T-helper 2 cell treated with Interferon-gamma antibody and Interleukin-4, amounts not matched to agents 100 ng/mL and 5 ng/mL, for 36 hours (primary cell): ENCODE data around the gene DGKG. TPM values are rescaled to one million over a fixed set of nuclear protein-coding genes. Genes with fewer than 3 reads are reported as not detected.

ENCODE experiments used
- intact Hi-C: fragments of 100-400 bp; cut with micrococcal nuclease; formaldehyde crosslinking; loops from one replicate; pipeline ENCODE4 v1.15.1; 2023
- total RNA-seq: library from RNA; stranded (reverse); gene quantifications from 2 replicates; pipeline ENCODE4 v1.2.3, GENCODE V29; 2022

DGKG gene
- total RNA-seq, 1 donor from 2014 or later = not detected

DNA sequence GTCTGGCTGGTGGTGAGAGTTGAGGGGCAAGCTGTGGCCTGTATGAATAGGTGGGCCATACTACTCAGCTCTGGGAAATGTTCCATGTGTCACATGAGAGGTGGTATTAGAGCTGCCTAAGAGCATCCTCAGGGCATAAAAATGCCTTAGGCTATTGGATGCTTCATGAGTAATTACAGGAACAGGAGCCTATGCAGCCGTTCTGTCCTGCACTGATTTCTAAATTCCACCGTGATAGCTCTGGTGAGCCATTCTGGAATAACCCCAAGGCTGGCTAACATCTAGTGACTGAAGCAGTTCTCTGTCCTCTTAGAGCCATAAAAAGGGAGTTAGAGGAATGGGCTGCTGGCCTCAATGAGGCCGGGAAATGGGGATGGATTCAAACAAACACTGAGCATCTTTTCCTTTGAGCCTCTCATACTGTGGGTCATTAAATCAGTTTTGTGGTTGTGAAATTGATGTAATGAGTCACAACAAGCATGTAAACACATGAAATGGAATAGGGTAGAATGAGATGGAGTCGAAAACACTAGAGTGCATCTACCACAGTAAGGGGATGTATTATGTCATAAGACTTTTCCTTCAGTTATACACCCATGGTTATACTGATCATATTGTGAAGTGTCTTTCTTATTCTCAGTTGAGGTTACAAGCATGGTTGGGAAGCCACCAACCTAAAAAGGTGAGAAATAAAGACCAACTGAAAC is 41.0 kb downstream of the DGKG start:
- intact Hi-C loops = no loop called here

GRCh38 chr3:186319945-186320344 is 42.1 kb downstream of the DGKG start:
- intact Hi-C loops = no loop called here

DNA sequence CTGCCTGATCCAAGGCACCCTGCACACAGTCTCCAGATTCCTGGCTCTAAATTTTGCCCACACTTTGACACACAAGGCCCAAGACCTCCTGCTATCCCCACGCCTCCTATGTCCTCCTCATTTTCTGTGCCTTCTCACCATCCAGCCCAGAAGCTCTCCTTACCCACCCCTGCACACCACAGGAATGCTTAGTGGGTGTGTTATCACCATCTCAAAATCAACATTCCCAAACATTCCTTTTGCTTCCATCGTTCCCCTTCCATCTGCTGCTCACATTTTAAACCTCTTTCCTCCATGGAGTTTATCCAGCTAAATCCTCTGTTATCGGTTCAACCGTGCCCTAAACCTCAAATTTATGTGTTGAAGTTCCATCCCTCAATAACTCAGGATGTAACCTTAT is 43.9 kb downstream of the DGKG start:
- intact Hi-C loops = no loop called here

GRCh38 chr3:186317478-186317877 is 44.6 kb downstream of the DGKG start:
- intact Hi-C loops = no loop called here

DNA sequence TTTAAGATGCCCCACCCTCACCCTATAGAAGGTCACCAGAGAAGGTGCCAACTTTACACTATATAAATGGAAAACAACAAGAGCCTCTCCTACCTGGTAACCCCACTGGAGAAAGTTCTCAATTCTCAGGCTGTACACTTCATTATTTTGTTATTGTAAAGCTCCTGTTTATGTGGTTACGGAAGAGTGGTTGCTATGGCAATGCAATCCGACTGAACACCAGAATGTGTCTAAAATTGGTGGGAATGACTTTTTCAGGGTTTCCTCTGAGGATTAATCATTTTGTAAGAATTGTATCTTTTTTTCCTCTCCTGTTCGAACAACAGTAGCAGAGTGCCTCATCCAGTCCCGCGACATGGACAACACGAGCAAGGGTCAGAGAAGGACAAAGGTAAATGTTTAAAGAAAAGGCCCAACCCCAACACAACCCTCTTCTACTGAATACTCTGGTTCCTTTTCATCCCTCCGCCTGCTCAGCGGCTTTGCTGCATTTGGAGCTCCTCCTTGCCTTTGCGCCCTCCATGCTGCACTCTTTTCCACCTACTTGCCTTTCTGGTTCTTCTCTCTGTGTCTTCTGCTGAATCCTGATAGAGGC is 45.3 kb downstream of the DGKG start:
- intact Hi-C loops = no loop called here

GRCh38 chr3:186315581-186316354 is 46.3 kb downstream of the DGKG start:
- intact Hi-C loops = no loop called here

GRCh38 chr3:186314896-186315295 is 47.1 kb downstream of the DGKG start:
- intact Hi-C loops = no loop called here

- intact Hi-C loops = no loop called here
Observed at GRCh38 chr3:186311441-186311840, 50.6 kb downstream of the DGKG start.

DNA sequence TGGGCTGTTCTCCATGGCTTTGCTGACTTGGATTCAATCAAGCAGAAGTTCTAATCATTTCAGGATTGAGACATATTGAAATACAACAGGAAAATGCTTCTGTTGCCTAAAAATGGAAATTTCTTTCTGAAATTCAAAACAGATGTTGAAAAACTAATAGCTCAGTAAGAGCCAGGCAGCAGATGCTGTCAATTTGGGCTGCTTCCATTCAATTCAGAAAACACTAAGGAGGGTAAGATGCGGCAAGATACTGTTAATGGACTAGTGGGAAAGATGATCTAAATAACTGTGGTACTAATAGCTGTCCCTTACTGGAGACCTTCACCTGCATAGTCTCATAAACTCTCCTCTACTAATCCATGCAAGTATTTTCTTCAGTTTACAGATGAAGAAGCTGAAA is 53.5 kb downstream of the DGKG start:
- intact Hi-C loops = no loop called here

- intact Hi-C loops = no loop called here
Observed at GRCh38 chr3:186307594-186308221, 54.3 kb downstream of the DGKG start.

- intact Hi-C loops = no loop called here
Observed at GRCh38 chr3:186305286-186305685, 56.7 kb downstream of the DGKG start.

GRCh38 chr3:186303965-186304364 is 58.1 kb downstream of the DGKG start:
- intact Hi-C loops = no loop called here

GRCh38 chr3:186299327-186299726 is 62.7 kb downstream of the DGKG start:
- intact Hi-C loops = no loop called here

DNA sequence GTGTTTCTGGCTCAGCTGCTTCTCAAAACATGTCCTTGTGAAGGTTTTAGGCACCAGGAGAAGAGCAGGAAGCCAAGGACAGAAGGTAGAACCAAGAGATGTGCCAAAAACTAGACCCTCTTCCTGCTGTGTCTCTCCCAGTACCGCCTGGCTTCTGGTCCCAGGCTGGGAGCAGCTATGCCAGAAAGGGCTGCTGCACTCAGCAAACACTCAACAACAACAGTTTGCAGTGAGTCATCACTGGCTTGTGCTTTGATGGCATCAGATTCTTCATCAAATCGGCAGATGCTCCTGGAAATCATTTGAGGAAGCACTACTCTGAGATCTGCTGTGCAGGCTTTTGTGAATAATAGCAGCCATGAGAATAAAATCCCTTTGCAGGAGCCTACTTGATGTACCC is 63.2 kb downstream of the DGKG start:
- intact Hi-C loops = no loop called here

- intact Hi-C loops = no loop called here
Observed at GRCh38 chr3:186290796-186291195, 71.2 kb downstream of the DGKG start.

DNA sequence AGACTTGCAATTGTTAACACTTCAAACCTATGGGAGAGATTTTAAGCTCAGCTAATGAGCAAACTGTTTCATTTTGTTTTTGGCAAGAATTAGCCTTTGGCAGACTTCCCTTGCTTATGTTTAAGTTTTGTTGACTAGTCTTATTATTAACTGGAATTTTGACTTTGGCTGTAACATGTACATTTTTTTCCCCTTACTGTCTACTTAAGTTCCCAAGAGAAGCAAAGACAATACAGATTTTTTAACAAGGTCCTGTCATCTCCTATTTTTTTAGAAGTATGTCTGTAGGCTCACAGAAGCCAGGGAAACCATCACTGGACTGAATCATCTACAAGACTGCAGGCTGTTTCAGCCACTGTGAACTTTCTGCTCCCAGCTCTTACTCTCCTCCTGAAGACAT is 74.3 kb downstream of the DGKG start:
- intact Hi-C loops = no loop called here

DNA sequence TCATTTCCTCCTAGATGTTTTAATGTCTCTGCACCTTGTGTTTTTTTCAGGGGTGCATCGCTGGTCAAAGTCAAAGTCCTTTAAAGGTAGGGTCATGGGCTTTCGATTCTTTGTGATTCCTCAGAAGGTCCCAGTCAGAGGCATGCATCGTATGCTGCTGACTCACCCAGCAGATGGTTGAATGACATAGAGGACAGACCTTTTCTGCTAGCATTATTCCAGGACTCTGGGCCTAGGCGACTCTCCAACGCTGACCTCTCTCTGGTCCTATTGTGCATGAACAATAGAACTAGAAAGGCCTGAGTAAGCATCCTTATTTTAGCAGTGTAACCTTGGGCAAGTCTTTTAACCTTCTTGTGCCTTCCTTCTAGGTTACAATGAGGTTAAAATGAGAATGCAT is 75.9 kb downstream of the DGKG start:
- intact Hi-C loops = no loop called here

- intact Hi-C loops = no loop called here
Observed at GRCh38 chr3:186284661-186285060, 77.4 kb downstream of the DGKG start.

DNA sequence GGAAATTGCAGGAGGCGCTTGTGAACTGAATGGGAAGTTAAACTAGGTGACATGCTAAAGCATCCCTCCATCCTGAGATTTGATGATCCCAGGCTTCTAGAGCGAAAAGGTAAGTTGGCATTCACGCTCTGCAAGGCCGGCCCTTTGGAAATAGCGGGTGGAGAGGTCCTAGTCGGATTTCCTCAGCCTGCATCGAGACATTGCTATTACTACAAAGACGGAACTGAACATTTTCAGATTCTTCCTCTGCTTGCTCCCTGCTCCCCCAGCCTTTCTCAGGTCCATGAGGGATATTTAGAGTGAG is 77.7 kb downstream of the DGKG start:
- intact Hi-C loops = no loop called here

DNA sequence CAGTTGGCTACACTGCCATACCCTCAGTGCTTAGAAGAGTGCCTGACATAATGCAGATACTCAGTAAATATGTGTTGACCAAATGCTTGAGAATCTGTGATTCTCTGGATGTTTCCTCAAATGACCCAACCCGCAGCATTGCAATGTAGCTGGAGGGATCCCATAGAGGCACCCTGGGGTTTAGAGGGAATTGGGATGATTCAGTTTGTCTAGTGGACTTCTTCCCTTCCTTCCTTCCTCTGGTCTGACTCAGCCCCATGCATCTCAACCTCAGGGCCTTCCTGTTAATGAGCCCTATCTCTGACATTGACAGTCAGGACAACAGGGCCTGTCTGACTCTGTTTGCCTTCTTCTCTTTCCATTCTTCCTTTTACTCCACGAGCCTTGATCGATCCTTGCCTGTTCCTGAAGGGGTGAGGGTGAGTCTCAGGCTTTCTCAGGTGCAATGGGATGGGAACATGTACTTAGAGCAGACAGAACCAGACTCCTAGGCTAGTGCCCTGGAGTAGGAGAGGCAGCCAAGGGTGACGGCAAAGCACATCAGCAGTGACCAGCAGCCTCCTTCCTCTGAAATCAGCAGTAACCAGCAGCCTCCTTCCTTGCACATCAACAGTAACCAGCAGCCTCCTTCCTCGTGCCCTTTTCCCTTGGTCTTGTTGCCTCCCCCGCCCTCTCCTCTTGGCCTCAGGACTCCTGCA is 78.2 kb downstream of the DGKG start:
- intact Hi-C loops = no loop called here

DNA sequence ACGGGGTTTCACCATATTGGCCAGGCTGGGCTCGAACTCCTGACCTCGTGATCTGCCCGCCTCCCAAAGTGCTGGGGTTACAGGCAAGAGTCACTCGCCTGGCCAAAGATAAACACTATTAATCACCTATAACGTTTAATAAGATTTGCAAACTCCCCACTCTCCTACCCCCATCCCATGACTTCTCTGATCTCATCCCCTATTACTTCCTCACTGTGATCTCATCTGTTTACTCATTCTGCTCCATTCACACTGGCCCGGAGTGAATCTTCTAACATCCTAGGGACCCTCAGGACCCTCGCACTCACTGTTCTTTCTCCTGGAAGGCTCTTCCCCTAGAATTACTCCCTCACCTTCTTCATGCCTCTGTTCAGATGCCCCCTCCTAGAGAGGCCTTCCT is 78.9 kb downstream of the DGKG start:
- intact Hi-C loops = no loop called here

DNA sequence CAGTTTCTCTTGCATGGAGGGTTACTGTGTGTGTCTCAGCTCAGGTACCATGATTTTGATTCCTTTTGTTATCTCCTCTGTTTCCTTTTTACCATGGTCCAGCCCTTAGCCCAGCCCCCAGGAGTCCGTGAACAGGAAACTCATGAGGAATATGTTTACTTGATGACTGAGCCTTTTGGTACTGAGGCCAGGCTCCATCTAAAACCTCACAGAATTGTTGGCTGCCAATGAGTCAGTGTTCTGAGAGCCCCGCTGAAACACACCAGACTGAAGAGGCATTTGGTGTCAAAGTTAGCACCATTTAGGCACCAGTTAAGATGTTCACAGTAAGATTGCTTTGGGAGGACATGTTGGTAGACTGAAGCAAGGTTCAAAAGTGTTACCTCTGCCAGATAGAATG is 80.9 kb downstream of the DGKG start:
- intact Hi-C loops = no loop called here
